Right lobe of liver (tissue), 4 donors: ENCODE results near the gene SH2D3C.

ENCODE experiments used
- POLR2A ChIP-seq: fragments of 450-650 bp; IDR thresholded peaks from one replicate; pipeline ENCODE4 v1.6.1; 2017; ENCODE audit warnings: antibody characterized with exemption, mild to moderate bottlenecking
- TF ChIP-seq, protein P1 (sequence below), 4 donors: fragments of 200-600 bp in 3 of 4; fragments of 450-650 bp in 1 of 4; IDR thresholded peaks; one replicate each; pipeline versions ENCODE4 v1.5.1 to v1.8.0; 2016 to 2022; ENCODE audit warnings: antibody characterized with exemption in 4 of 4, mild to moderate bottlenecking in 2 of 4
- donor health status: DM: no; HTN: no; CAD: no.
- donor health status: DM: no; HTN: no; CAD: no.
- donor health status: DM: no; HTN: yes; CAD: no.

- TF ChIP-seq, protein P1, sequence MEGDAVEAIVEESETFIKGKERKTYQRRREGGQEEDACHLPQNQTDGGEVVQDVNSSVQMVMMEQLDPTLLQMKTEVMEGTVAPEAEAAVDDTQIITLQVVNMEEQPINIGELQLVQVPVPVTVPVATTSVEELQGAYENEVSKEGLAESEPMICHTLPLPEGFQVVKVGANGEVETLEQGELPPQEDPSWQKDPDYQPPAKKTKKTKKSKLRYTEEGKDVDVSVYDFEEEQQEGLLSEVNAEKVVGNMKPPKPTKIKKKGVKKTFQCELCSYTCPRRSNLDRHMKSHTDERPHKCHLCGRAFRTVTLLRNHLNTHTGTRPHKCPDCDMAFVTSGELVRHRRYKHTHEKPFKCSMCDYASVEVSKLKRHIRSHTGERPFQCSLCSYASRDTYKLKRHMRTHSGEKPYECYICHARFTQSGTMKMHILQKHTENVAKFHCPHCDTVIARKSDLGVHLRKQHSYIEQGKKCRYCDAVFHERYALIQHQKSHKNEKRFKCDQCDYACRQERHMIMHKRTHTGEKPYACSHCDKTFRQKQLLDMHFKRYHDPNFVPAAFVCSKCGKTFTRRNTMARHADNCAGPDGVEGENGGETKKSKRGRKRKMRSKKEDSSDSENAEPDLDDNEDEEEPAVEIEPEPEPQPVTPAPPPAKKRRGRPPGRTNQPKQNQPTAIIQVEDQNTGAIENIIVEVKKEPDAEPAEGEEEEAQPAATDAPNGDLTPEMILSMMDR (IDR thresholded peaks at IDR 0.05): no peak
- TF ChIP-seq POLR2A: peak; percentile 59
Measured at GRCh38 chr9:127770905-127771569, 7.4 kb downstream of the SH2D3C start.
